Trophoblast cell (in vitro differentiated cells and primary cell): ENCODE data around the gene SPINDOC.

Source experiments
- DNase-seq, 2 donors: peaks; one replicate each; pipeline ENCODE4 v3.0.0-alpha.2; 2016
- H2AFZ ChIP-seq: 2 replicates; pipeline ENCODE4 v1.6.1; 2013; ENCODE audit warnings: low read length, moderate library complexity, mild to moderate bottlenecking; ENCODE audit not compliant: insufficient read depth, poor library complexity
- H2AK5ac ChIP-seq: 2 replicates; pipeline ENCODE4 v1.6.1; 2013; ENCODE audit warnings: mild to moderate bottlenecking, low read length
- H2BK120ac ChIP-seq: 2 replicates; pipeline ENCODE4 v1.6.1; 2013; ENCODE audit warnings: low read length, mild to moderate bottlenecking, moderate library complexity; ENCODE audit not compliant: insufficient read depth, poor library complexity
- H2BK12ac ChIP-seq: 2 replicates; pipeline ENCODE4 v1.6.1; 2013; ENCODE audit warnings: mild to moderate bottlenecking, low read length, moderate library complexity
- H2BK5ac ChIP-seq: 2 replicates; pipeline ENCODE4 v1.6.1; 2013; ENCODE audit warnings: low read length, low read depth, moderate library complexity, mild to moderate bottlenecking; ENCODE audit not compliant: poor library complexity
- H3K14ac ChIP-seq: 2 replicates; pipeline ENCODE4 v1.6.1; 2013; ENCODE audit warnings: mild to moderate bottlenecking, low read length
- H3K18ac ChIP-seq: 2 replicates; pipeline ENCODE4 v1.6.1; 2013; ENCODE audit warnings: mild to moderate bottlenecking, low read length
- H3K23ac ChIP-seq: 2 replicates; pipeline ENCODE4 v1.6.1; 2013; ENCODE audit warnings: low read length
- H3K27ac ChIP-seq: 2 replicates; pipeline ENCODE4 v1.5.1; 2013; ENCODE audit warnings: low read depth, mild to moderate bottlenecking, inconsistent platforms, low read length, moderate library complexity
- H3K27me3 ChIP-seq: 2 replicates; pipeline ENCODE4 v1.6.1; 2013; ENCODE audit warnings: inconsistent platforms, mild to moderate bottlenecking, low read length, moderate library complexity; ENCODE audit not compliant: insufficient read depth
- H3K36me3 ChIP-seq, 2 experiments: 1 replicate in 1 of 2; 2 replicates in 1 of 2; pipeline ENCODE4 v1.6.1; 2013; ENCODE audit warnings: low read length in 2 of 2, mild to moderate bottlenecking in 2 of 2, moderate library complexity in 1 of 2; ENCODE audit not compliant: insufficient read depth in 2 of 2, control insufficient read depth in 1 of 2
- H3K4ac ChIP-seq: 2 replicates; pipeline ENCODE4 v1.6.1; 2013; ENCODE audit warnings: low read depth, mild to moderate bottlenecking, low read length, moderate library complexity
- H3K4me1 ChIP-seq, 2 experiments: 1 replicate in 1 of 2; 2 replicates in 1 of 2; pipeline ENCODE4 v1.6.1; 2013; ENCODE audit warnings: low read length in 2 of 2, mild to moderate bottlenecking in 2 of 2, moderate library complexity in 1 of 2; ENCODE audit not compliant: insufficient read depth in 2 of 2, control insufficient read depth in 1 of 2
- H3K4me2 ChIP-seq: 2 replicates; pipeline ENCODE4 v1.6.1; 2013; ENCODE audit warnings: inconsistent platforms, mild to moderate bottlenecking, low read length, moderate library complexity
- H3K4me3 ChIP-seq: 2 replicates; pipeline ENCODE4 v1.5.1; 2013; ENCODE audit warnings: mild to moderate bottlenecking, low read depth, low read length, inconsistent platforms
- H3K79me1 ChIP-seq: one replicate; pipeline ENCODE4 v1.6.1; 2013; ENCODE audit warnings: low read length
- H3K79me2 ChIP-seq: 2 replicates; pipeline ENCODE4 v1.6.1; 2013; ENCODE audit warnings: low read length, mild to moderate bottlenecking; ENCODE audit not compliant: control insufficient read depth, insufficient read depth, poor library complexity
- H3K9ac ChIP-seq: 2 replicates; pipeline ENCODE4 v1.6.1; 2013; ENCODE audit warnings: mild to moderate bottlenecking, low read length
- H3K9me3 ChIP-seq: 2 replicates; pipeline ENCODE4 v1.6.1; 2013; ENCODE audit warnings: low read depth, mild to moderate bottlenecking, control low read depth, inconsistent platforms, low read length; ENCODE audit not compliant: insufficient read depth
- H4K12ac ChIP-seq: 2 replicates; pipeline ENCODE4 v1.6.1; 2013; ENCODE audit warnings: low read depth, mild to moderate bottlenecking, low read length, moderate library complexity
- H4K8ac ChIP-seq: 2 replicates; pipeline ENCODE4 v1.6.1; 2013; ENCODE audit warnings: low read depth, mild to moderate bottlenecking, low read length, moderate library complexity
- H4K91ac ChIP-seq: one replicate; pipeline ENCODE4 v1.6.1; 2013; ENCODE audit warnings: low read depth, mild to moderate bottlenecking, low read length, moderate library complexity
- WGBS: extraction: QIAGEN DNeasy Blood & Tissue Kit; methylation state at CpG from one replicate; pipeline ENCODE4 v1.1.7; 2013; ENCODE audit warnings: missing lambda C conversion rate; ENCODE audit not compliant: insufficient read length, insufficient coverage; ENCODE audit errors: extremely low coverage; 5-methylcytosine and 5-hydroxymethylcytosine counted together

SPINDOC gene

DNA sequence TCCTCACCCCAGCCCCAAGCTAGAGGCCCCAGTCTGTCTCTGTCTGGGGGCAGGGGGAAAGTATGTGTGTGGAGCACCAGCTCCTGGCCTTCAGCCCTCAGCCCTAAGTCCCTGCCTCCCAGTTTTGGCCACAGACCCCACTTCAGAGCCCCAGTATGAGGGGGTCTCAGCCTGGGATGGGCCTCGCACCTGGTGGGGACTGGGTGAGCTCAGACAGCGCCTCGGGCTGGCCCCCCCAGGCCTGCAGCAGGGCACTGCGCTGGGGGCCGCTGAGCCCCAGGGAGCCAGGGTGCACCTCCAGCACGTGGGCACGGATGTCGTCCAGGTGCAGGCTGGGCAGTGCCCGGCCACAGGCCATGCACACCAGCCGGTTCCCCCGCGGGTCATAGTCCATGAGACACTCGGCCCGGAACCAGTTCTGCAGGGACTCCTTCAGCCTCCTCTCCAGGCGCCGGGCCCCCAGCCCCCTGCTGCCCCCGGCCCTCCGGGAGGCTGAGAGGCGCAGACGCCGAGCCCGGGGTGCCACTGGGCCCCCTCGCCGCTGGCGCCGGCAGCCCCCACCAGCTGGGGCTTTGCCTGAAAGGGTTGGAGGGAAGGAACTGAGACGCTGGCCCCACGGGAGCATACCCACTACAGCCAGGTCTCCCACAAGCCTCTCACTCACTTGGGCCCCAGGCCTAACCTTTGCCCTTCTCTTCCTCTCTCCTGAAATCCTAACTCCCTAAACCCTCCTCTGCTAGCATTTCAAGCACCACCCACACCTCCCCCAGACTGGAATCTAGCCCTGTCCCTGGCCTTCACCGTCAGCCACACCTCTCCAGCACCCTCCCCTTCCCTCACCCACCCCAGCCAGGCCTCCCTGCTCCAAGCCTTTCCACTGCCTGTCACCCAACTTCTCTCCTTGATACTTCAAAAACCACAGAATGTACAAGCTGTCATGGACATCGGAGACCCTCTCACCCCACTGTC lies 48.3 kb upstream of the SPINDOC start:
- DNase-seq: no peak
- no peak overlapping the region for H3K23ac ChIP-seq
- H3K27ac ChIP-seq: peak overlapping the region; percentile 22
- H3K4ac ChIP-seq: peak overlapping the region; percentile 27
- H3K4me3 ChIP-seq: no peak overlapping the region
- no CpG with 5 or more reads among the region's 30 CpGs for WGBS
- H3K9ac ChIP-seq: no peak overlapping the region
- peak overlapping the region; percentile 25 for H2BK120ac ChIP-seq
- peak overlapping the region; percentile 2 for H3K4me2 ChIP-seq
- H4K12ac ChIP-seq: peak overlapping the region; percentile 35
- peak overlapping the region; percentile 46 for H3K18ac ChIP-seq
- H2BK5ac ChIP-seq: no peak overlapping the region
- no peak overlapping the region for H2BK12ac ChIP-seq
- H3K9me3 ChIP-seq: no peaks in the 10 kb centered on the region
- H4K8ac ChIP-seq: no peak overlapping the region
- H2AK5ac ChIP-seq: peak overlapping the region; percentile 35
- peaks cover 37% of the 10 kb centered on the region for H3K79me1 ChIP-seq
- peak overlapping the region; percentile 34 for H3K14ac ChIP-seq
- no peaks in the 10 kb centered on the region for H3K27me3 ChIP-seq
- H3K79me2 ChIP-seq: peaks cover 26% of the 10 kb centered on the region
- peaks cover 35 to 49% of the 10 kb centered on the region in 2 experiments for H3K36me3 ChIP-seq
- H3K4me1 ChIP-seq: peaks cover 45 to 52% of the 10 kb centered on the region in 2 experiments
- H4K91ac ChIP-seq: peak overlapping the region; percentile 31
- H2AFZ ChIP-seq: no peak overlapping the region

DNA sequence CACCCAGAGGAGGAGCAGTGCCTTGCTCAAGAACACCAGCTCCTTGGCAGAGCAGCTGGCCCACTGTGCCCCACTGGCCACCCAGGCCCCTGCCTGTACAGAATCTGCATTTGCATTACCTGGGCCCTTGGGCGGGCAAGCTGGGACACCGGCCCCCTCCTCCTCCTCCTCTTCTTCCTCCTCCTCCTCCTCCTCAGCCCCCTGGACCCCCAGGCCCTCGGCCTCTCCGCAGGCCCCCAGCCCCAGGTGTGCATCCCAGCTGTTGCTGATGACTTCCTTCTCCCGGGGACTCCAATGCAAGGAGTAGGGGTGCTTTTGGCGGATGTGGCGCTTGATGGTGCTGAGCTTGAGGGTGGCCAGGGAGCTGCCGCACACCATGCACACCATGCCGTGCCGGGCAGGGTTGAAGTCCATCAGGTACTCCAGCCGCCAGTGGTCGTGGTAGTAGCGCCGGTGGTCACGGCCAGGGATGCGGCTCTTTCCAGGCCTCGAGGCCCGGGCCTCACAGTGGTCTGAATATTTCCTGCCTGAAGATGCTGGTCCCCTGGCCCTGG lies 47.5 kb upstream of the SPINDOC start:
- no CpG with 5 or more reads among the region's 18 CpGs for WGBS
- Histone ChIP-seq H3K79me2 (peaks cover 26% of the 10 kb centered on the region), H2BK5ac (no peak overlapping the region), H3K36me3 (peaks cover 34 to 45% of the 10 kb centered on the region in 2 experiments), H3K79me1 (peaks cover 40% of the 10 kb centered on the region), H2AK5ac (no peak overlapping the region), H4K12ac (no peak overlapping the region), H3K4me3 (no peak overlapping the region), H3K23ac (no peak overlapping the region), H4K91ac (no peak overlapping the region), H3K14ac (no peak overlapping the region), H2AFZ (no peak overlapping the region), H4K8ac (no peak overlapping the region), H3K9me3 (no peaks in the 10 kb centered on the region), H3K4me2 (no peak overlapping the region), H3K18ac (peak overlapping the region; percentile 23), H3K9ac (no peak overlapping the region), H2BK120ac (no peak overlapping the region), H3K4me1 (peaks cover 48 to 55% of the 10 kb centered on the region in 2 experiments), H3K27ac (no peak overlapping the region), H2BK12ac (no peak overlapping the region), H3K4ac (no peak overlapping the region), H3K27me3 (no peaks in the 10 kb centered on the region)
- DNase-seq: no peak

DNA sequence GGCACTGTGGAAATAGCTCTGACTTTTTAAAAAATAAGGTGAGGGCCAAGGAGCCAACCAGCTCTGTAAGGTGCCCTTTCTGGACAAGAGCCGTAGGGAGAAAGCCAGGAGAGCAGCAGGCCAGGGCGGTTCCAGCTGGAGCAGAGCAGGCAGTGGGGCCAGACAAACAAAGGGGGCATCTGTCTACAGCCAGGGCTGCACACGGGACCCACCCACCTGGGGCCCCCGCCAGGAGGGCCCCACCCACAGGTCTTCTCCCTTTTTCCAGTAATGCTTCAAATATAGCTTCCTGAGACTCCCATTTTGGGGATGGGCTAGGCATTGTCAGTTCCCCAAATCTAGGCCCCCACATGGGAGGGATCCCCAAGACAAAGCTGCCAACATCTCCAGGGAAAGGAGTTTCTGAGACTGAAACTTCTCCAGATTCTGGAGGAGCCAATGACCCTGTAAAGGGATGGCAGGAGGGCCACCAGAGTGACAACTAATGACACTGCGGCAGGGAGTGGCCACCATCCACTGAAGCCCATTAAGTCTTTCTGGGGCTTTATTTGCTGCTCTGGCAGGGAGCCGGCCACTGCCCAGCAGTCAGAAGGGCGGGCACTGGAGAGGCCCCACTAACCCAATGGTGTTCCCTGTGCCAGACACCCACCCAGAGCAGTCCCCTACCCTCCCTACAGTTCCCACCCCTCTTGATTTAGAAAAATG lies 46.6 kb upstream of the SPINDOC start:
- H2AFZ ChIP-seq: no peak overlapping the region
- no peak overlapping the region for H2BK12ac ChIP-seq
- H3K9ac ChIP-seq: no peak overlapping the region
- peaks cover 26% of the 10 kb centered on the region for H3K79me2 ChIP-seq
- no peak overlapping the region for H3K4me3 ChIP-seq
- DNase-seq: no peak
- H2BK5ac ChIP-seq: no peak overlapping the region
- H3K14ac ChIP-seq: peak overlapping the region; percentile 36
- no peak overlapping the region for H4K8ac ChIP-seq
- peaks cover 48 to 55% of the 10 kb centered on the region in 2 experiments for H3K4me1 ChIP-seq
- WGBS: no CpG with 5 or more reads among the region's 7 CpGs
- no peaks in the 10 kb centered on the region for H3K27me3 ChIP-seq
- no peak overlapping the region for H2BK120ac ChIP-seq
- H3K23ac ChIP-seq: no peak overlapping the region
- H3K79me1 ChIP-seq: peaks cover 40% of the 10 kb centered on the region
- H3K18ac ChIP-seq: peak overlapping the region; percentile 65
- peak overlapping the region; percentile 75 for H3K4me2 ChIP-seq
- peak overlapping the region; percentile 47 for H2AK5ac ChIP-seq
- H3K4ac ChIP-seq: peak overlapping the region; percentile 70
- H3K36me3 ChIP-seq: peaks cover 28 to 40% of the 10 kb centered on the region in 2 experiments
- no peaks in the 10 kb centered on the region for H3K9me3 ChIP-seq
- H3K27ac ChIP-seq: no peak overlapping the region
- no peak overlapping the region for H4K91ac ChIP-seq
- H4K12ac ChIP-seq: no peak overlapping the region

DNA sequence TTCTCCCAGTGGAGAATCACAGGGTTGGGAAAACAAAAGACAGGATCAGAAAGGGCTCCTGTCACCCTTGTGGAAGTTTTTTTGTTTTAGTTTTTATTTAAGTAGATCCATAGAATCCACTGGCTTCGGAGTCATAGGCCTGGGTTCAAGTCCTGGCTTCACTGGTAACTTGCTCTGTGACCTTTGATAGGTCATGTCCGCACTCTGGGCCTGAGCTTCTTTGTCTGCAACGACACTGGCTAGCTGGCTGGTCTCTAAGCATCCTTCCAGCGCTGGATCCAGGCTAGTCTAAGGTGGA lies 46.0 kb upstream of the SPINDOC start:
- Histone ChIP-seq H3K79me2 (peaks cover 26% of the 10 kb centered on the region), H3K4me1 (peaks cover 47 to 52% of the 10 kb centered on the region in 2 experiments), H3K23ac (no peak overlapping the region), H3K4me2 (peak overlapping the region; percentile 75), H2AK5ac (no peak overlapping the region), H3K14ac (no peak overlapping the region), H3K36me3 (peaks cover 27 to 36% of the 10 kb centered on the region in 2 experiments), H3K4ac (peak overlapping the region; percentile 70), H2AFZ (no peak overlapping the region), H3K18ac (no peak overlapping the region), H3K4me3 (peak overlapping the region; percentile 88), H3K27me3 (no peaks in the 10 kb centered on the region), H3K27ac (no peak overlapping the region), H4K12ac (no peak overlapping the region), H4K91ac (no peak overlapping the region), H3K9me3 (no peaks in the 10 kb centered on the region), H3K9ac (no peak overlapping the region), H3K79me1 (peaks cover 40% of the 10 kb centered on the region), H2BK12ac (no peak overlapping the region), H2BK5ac (no peak overlapping the region), H2BK120ac (no peak overlapping the region), H4K8ac (no peak overlapping the region)
- WGBS: no CpG with 5 or more reads among the region's 4 CpGs
- DNase-seq: no peak
